Upper lobe of left lung (tissue), 6 donors: ENCODE data around the gene ZNF341. TPM values are rescaled to one million over a fixed set of nuclear protein-coding genes. Genes with fewer than 3 reads are reported as not detected.

ENCODE experiments used
- ATAC-seq, 2 donors: fragments of 200-7000 bp; cut with Tn5 transposase; one replicate each; pipeline ENCODE4 v1.9.1; 2022; ENCODE audit warnings: mild to moderate bottlenecking in 2 of 2, moderate library complexity in 2 of 2; ENCODE audit not compliant: low FRiP score in 2 of 2
- DNase-seq, 2 donors: peaks; one replicate each; pipeline ENCODE4 v3.0.0-alpha.2; 2019 to 2020
- H3K27ac ChIP-seq, 4 donors: fragments of 200-600 bp; sonication (generic); one replicate each; pipeline ENCODE4 v1.5.1; 2016 to 2019
- H3K27me3 ChIP-seq, 4 donors: fragments of 200-600 bp; sonication (generic); one replicate each; pipeline ENCODE4 v1.5.1; 2017 to 2019
- H3K36me3 ChIP-seq, 4 donors: fragments of 200-600 bp; sonication (generic); one replicate each; pipeline ENCODE4 v1.5.1; 2016 to 2019
- H3K4me1 ChIP-seq, 4 donors: fragments of 200-600 bp; sonication (generic); one replicate each; pipeline ENCODE4 v1.5.1; 2018 to 2019
- H3K4me3 ChIP-seq, 4 donors: fragments of 200-600 bp; sonication (generic); one replicate each; pipeline ENCODE4 v1.5.1; 2017 to 2019; ENCODE audit warnings: mild to moderate bottlenecking in 2 of 4, moderate library complexity in 1 of 4
- H3K9me3 ChIP-seq, 4 donors: fragments of 200-600 bp; sonication (generic); one replicate each; pipeline ENCODE4 v1.5.1; 2018 to 2019
- EP300 ChIP-seq, 4 donors: sonication (generic); formaldehyde crosslinking; IDR thresholded peaks; one replicate each; pipeline ENCODE4 v1.5.1; 2017; ENCODE audit warnings: antibody characterized with exemption in 4 of 4, control low read depth in 2 of 4
- POLR2A ChIP-seq, 4 donors: fragments of 450-650 bp; IDR thresholded peaks; one replicate each; pipeline ENCODE4 v1.5.1; 2016 to 2017; ENCODE audit warnings: antibody characterized with exemption in 4 of 4, mild to moderate bottlenecking in 2 of 4
- POLR2AphosphoS5 ChIP-seq, 2 donors: sonication (generic); formaldehyde crosslinking; IDR thresholded peaks; one replicate each; pipeline ENCODE4 v1.5.1; 2017; ENCODE audit warnings: antibody characterized with exemption in 2 of 2
- WGBS, 2 donors: methylation state at CpG; one replicate each; pipeline ENCODE4 v1.1.5; 2017 to 2018; 5-methylcytosine and 5-hydroxymethylcytosine counted together
- total RNA-seq, 6 donors: library from RNA; depleted of rRNA in 4 of 6; stranded (reverse); fragments of >200 nt in 4 of 6; gene quantifications; one replicate each; pipeline versions ENCODE4 v1.1.0 to v1.2.1, GENCODE V29; 2016 to 2021
- TF ChIP-seq, protein P1 (sequence below), 6 experiments: fragments of 450-650 bp in 4 of 6; fragments of 200-600 bp in 2 of 6; sonication (generic) in 2 of 6; IDR thresholded peaks; one replicate each; pipeline ENCODE4 v1.5.1; 2016 to 2019; ENCODE audit warnings: antibody characterized with exemption in 6 of 6
- donor health status: DM: no; HTN: no; CAD: no; lungs with moderate emphysema.
- donor health status: DM: no; HTN: yes; CAD: no; lungs with severe emphysema.

The ZNF341 gene
- total RNA-seq, 6 donors from 2014 or later = 2.0 to 17.8 (median 5.0) TPM

DNA sequence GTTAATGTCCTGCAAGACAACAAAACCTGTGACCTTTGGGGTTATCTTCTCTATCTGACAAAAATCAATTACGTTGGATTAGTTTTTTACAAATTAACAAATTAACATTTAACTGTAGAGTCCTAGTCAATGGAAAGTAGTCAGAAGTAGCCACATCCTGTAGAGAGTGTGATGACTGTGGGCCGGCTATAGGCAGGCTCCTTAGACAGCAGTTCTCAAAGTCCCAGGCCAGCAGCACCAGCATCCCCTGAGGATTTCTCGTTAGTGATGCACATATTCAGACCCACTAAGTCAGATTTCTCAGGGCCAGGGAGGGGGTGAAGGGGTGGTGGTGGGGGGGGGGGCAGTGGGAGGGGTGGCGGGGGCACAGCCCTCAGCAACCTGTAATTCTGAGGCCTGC is 37.2 kb downstream of the ZNF341 start:
- no peak for DNase-seq
- H3K27ac ChIP-seq = no peak overlapping the region
- 87 to 96% methylated on average over 3 to 4 of the region's 4 CpGs for WGBS, 2 donors
- no peaks in the 10 kb centered on the region for H3K9me3 ChIP-seq
- ATAC-seq = no peak
- no peaks in the 10 kb centered on the region for H3K27me3 ChIP-seq
- TF ChIP-seq EP300 (IDR thresholded peaks at IDR 0.05) (no peak), POLR2AphosphoS5 (IDR thresholded peaks at IDR 0.05) (no peak), POLR2A (IDR thresholded peaks at IDR 0.05) (no peak)
- TF ChIP-seq, protein P1, sequence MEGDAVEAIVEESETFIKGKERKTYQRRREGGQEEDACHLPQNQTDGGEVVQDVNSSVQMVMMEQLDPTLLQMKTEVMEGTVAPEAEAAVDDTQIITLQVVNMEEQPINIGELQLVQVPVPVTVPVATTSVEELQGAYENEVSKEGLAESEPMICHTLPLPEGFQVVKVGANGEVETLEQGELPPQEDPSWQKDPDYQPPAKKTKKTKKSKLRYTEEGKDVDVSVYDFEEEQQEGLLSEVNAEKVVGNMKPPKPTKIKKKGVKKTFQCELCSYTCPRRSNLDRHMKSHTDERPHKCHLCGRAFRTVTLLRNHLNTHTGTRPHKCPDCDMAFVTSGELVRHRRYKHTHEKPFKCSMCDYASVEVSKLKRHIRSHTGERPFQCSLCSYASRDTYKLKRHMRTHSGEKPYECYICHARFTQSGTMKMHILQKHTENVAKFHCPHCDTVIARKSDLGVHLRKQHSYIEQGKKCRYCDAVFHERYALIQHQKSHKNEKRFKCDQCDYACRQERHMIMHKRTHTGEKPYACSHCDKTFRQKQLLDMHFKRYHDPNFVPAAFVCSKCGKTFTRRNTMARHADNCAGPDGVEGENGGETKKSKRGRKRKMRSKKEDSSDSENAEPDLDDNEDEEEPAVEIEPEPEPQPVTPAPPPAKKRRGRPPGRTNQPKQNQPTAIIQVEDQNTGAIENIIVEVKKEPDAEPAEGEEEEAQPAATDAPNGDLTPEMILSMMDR (IDR thresholded peaks at IDR 0.05) = no peak
- H3K36me3 ChIP-seq = peaks cover 0 to 35% (median 19%) of the 10 kb centered on the region in 4 donors
- H3K4me1 ChIP-seq = no peaks in the 10 kb centered on the region
- H3K4me3 ChIP-seq = no peak overlapping the region

DNA sequence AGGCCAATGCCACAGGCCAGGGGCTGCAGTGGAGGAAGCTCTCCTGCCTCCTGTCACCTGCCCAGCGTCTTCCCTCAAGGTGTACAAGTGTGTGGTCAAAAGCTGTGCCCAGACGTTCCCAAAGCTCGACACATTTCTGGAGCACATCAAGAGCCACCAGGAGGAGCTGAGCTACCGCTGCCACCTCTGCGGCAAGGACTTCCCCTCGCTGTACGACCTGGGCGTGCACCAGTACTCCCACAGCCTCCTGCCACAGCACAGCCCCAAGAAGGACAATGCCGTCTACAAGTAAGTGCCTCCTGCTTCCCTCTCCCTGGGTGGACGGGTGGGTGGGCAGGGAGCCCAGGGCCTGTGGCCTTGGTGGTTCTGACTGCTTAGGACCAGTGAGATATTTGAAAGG is 38.2 kb downstream of the ZNF341 start:
- no peak overlapping the region for H3K27ac ChIP-seq
- peak in 1 of 2 donors; percentile 64 for ATAC-seq

DNA sequence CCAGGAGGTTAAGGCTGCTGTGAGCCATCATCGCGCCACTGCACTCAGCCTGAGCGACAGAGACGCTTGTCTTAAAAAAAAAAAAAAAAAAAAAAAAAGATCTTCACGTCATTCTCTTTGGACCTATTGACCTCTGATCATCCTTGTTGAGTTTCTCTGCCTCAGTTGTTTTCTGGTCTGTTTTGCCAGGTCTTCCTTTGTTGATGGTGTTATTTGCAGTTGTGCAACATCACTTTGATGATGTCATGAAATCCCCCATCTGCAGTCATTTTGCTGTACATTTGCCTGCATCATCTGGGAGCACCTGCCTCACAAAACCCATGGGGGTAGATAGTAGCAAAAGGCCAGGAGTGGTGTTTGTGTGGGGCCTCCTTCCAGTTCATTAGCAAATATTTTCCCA is 40.1 kb downstream of the ZNF341 start:
- Histone ChIP-seq H3K4me3 (no peak overlapping the region), H3K9me3 (no peaks in the 10 kb centered on the region), H3K27ac (no peak overlapping the region), H3K27me3 (no peaks in the 10 kb centered on the region), H3K4me1 (no peaks in the 10 kb centered on the region), H3K36me3 (peaks cover 0 to 33% (median 18%) of the 10 kb centered on the region in 4 donors)
- 75 to 97% methylated on average over 1 to 5 of the region's 5 CpGs for WGBS, 2 donors
- TF ChIP-seq POLR2AphosphoS5 (IDR thresholded peaks at IDR 0.05) (no peak), POLR2A (IDR thresholded peaks at IDR 0.05) (no peak), EP300 (IDR thresholded peaks at IDR 0.05) (no peak)
- TF ChIP-seq, protein P1 (IDR thresholded peaks at IDR 0.05) = no peak
- DNase-seq = no peak
- ATAC-seq = no peak

More for the DNA sequence above, 38.2 kb downstream of the ZNF341 start:
- H3K27me3 ChIP-seq = no peaks in the 10 kb centered on the region
- peak; percentile 27 to 56 for DNase-seq
- TF ChIP-seq, protein P1 (IDR thresholded peaks at IDR 0.05) = peak in 1 of 6 experiments; percentile 25
- TF ChIP-seq POLR2A (IDR thresholded peaks at IDR 0.05) = no peak
- H3K4me1 ChIP-seq = no peaks in the 10 kb centered on the region
- H3K4me3 ChIP-seq = no peak overlapping the region
- H3K36me3 ChIP-seq = peaks cover 0 to 35% (median 19%) of the 10 kb centered on the region in 4 donors
- 67 to 100% methylated on average over 4 to 10 of the region's 10 CpGs for WGBS, 2 donors
- no peaks in the 10 kb centered on the region for H3K9me3 ChIP-seq

DNA sequence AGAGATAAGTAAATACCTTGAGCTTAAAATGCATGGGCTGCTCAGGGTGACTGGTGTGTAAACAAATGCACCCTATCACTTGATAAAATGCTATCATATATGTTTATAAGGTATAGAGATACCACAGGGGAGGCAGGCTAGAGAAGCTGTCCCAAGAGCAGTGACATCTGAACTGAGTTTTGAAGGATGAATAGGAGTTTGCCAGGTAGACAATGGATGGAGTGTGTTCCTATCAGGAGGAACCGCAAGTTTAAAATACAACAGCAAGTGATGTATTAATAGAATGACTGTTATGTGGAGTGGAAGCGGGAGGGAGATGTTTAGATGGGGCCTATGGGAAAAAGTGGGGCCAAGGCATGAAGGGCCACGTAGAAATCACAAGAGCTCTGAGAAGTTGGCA is 40.6 kb downstream of the ZNF341 start:
- H3K9me3 ChIP-seq = no peaks in the 10 kb centered on the region
- H3K4me3 ChIP-seq = no peak overlapping the region
- H3K27ac ChIP-seq = no peak overlapping the region
- TF ChIP-seq, protein P1 (IDR thresholded peaks at IDR 0.05) = no peak
- TF ChIP-seq POLR2AphosphoS5 (IDR thresholded peaks at IDR 0.05) (no peak), EP300 (IDR thresholded peaks at IDR 0.05) (no peak), POLR2A (IDR thresholded peaks at IDR 0.05) (no peak)
- no peak for DNase-seq
- no peaks in the 10 kb centered on the region for H3K27me3 ChIP-seq
- ATAC-seq = no peak
- 91 to 94% methylated on average over 3 of the region's 3 CpGs for WGBS, 2 donors
- peaks cover 0 to 28% (median 17%) of the 10 kb centered on the region in 4 donors for H3K36me3 ChIP-seq
- no peaks in the 10 kb centered on the region for H3K4me1 ChIP-seq

DNA sequence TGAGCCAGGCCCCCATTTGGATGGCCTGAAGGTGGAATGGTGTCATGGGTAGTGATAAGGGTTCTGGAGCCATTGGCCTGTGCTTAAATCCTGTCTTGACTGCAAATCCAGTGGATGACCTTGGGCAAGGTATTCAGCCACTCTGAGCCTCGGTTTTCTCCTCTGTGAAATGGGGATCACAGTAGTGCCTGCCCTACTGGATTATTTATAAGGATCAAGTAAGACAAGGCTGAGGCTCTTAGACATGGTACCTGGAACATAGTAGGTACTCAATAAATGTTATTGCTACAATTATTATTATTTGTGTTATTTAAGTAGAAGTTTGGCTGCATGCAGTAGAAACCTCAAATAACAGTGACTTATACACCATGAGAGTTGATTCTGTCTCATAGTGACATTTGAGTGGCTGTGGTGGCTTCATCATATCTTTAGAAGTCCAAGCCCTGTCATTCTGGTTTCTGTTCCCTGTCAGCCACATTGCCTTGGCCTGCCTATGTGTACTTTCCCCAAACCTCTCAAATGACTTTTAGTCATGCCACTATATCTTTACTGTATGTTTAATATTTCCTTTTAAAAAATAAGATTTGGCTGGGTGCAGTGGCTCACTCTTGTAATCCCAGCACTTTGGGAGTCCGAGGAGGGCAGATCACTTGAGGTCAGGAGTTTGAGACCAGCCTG is 41.8 kb downstream of the ZNF341 start:
- no peak for ATAC-seq
- 85 to 93% methylated on average over 1 to 2 of the region's 2 CpGs for WGBS, 2 donors
- no peaks in the 10 kb centered on the region for H3K27me3 ChIP-seq

More for the DNA sequence above, 41.8 kb downstream of the ZNF341 start:
- peaks cover 0 to 17% (median 11%) of the 10 kb centered on the region in 4 donors for H3K36me3 ChIP-seq
- no peaks in the 10 kb centered on the region for H3K9me3 ChIP-seq
- no peak overlapping the region for H3K27ac ChIP-seq
- no peak overlapping the region for H3K4me3 ChIP-seq
- TF ChIP-seq, protein P1 (IDR thresholded peaks at IDR 0.05) = no peak
- no peak for TF ChIP-seq POLR2A (IDR thresholded peaks at IDR 0.05)
- no peak for TF ChIP-seq POLR2AphosphoS5 (IDR thresholded peaks at IDR 0.05)
- no peak for TF ChIP-seq EP300 (IDR thresholded peaks at IDR 0.05)
- no peak for DNase-seq
- H3K4me1 ChIP-seq = no peaks in the 10 kb centered on the region
